ENCODE results near the gene FNDC3A. TPM values are rescaled to one million over a fixed set of nuclear protein-coding genes. Genes with fewer than 3 reads are reported as not detected.
A peak's percentile ranks its signal among the peaks of the same experiment; 100 is the strongest.
"Not testable (repeated sequence)": the region's sequence is repeated elsewhere in the genome, so short reads cannot be mapped to it uniquely, and the experiment has no call there.

Gene FNDC3A
- total and polyA plus RNA-seq, 4 donors = 25.2 to 89.5 (median 32.1) TPM

- H3K4me1 ChIP-seq (ENCODE audit: control insufficient read depth in 4 of 4, insufficient read depth in 4 of 4, low read length in 3 of 4) = peaks cover 0 to 39% (median 25%) of the 10 kb centered on the region in 4 donors
- peak overlapping the region; percentile 28 to 29 for H3K27ac ChIP-seq (ENCODE audit: low read depth in 1 of 2, low read length in 2 of 2)
- H3K27me3 ChIP-seq (ENCODE audit: control insufficient read depth in 4 of 4, insufficient read depth in 4 of 4, low read length in 3 of 4) = no peaks in the 10 kb centered on the region
Measured at GRCh38 chr13:49112782-49113525, 137.2 kb downstream of the FNDC3A start.

GRCh38 chr13:49113526-49114286 lies 138.0 kb downstream of the FNDC3A start:
- no peak for DNase-seq (ENCODE audit: low spot score)
- H3K27ac ChIP-seq (ENCODE audit: low read depth in 1 of 2, low read length in 2 of 2) = peak overlapping the region; percentile 28 to 29
- H3K9ac ChIP-seq (ENCODE audit: low read depth in 1 of 2, low read length in 2 of 2) = peak overlapping the region; percentile 14 to 16
- no peaks in the 10 kb centered on the region for H3K27me3 ChIP-seq (ENCODE audit: control insufficient read depth in 4 of 4, insufficient read depth in 4 of 4, low read length in 3 of 4)
- 6% methylated on average over 1 of the region's 1 CpG for WGBS
- peaks cover 0 to 39% (median 25%) of the 10 kb centered on the region in 4 donors for H3K4me1 ChIP-seq (ENCODE audit: control insufficient read depth in 4 of 4, insufficient read depth in 4 of 4, low read length in 3 of 4)
- no peaks in the 10 kb centered on the region for H3K9me3 ChIP-seq (ENCODE audit: control insufficient read depth in 4 of 4, low read length in 3 of 4)
- TF ChIP-seq GABPA (IDR thresholded peaks at IDR 0.05 in 1 of 2, conservative IDR thresholded peaks at IDR 0.05 in 1 of 2) (no peak), RXRA (IDR thresholded peaks at IDR 0.05) (no peak), JUND (IDR thresholded peaks at IDR 0.05) (peak in 1 of 2 donors; percentile 17)
- no peak overlapping the region for H3K4me3 ChIP-seq (ENCODE audit: low read depth in 1 of 3, low read length in 3 of 3)
- peaks cover 3 to 28% (median 21%) of the 10 kb centered on the region in 4 donors for H3K36me3 ChIP-seq (ENCODE audit: control insufficient read depth in 4 of 4, insufficient read depth in 3 of 4, low read depth in 1 of 4, low read length in 3 of 4)

More at GRCh38 chr13:49112782-49113525, 137.2 kb downstream of the FNDC3A start:
- Histone ChIP-seq H3K9ac (ENCODE audit: low read depth in 1 of 2, low read length in 2 of 2) (peak overlapping the region in 1 of 2 donors; percentile 54), H3K4me3 (ENCODE audit: low read depth in 1 of 3, low read length in 3 of 3) (peak overlapping the region in 1 of 3 donors; percentile 25), H3K9me3 (ENCODE audit: control insufficient read depth in 4 of 4, low read length in 3 of 4) (no peaks in the 10 kb centered on the region), H3K36me3 (ENCODE audit: control insufficient read depth in 4 of 4, insufficient read depth in 3 of 4, low read depth in 1 of 4, low read length in 3 of 4) (peaks cover 0 to 22% (median 17%) of the 10 kb centered on the region in 4 donors)
- WGBS = 41% methylated on average over 5 of the region's 5 CpGs
- DNase-seq (ENCODE audit: low spot score) = no peak
- TF ChIP-seq SP1 (IDR thresholded peaks at IDR 0.05) (no peak), NR2F2 (IDR thresholded peaks at IDR 0.05) (no peak)
- TF ChIP-seq, protein P1, sequence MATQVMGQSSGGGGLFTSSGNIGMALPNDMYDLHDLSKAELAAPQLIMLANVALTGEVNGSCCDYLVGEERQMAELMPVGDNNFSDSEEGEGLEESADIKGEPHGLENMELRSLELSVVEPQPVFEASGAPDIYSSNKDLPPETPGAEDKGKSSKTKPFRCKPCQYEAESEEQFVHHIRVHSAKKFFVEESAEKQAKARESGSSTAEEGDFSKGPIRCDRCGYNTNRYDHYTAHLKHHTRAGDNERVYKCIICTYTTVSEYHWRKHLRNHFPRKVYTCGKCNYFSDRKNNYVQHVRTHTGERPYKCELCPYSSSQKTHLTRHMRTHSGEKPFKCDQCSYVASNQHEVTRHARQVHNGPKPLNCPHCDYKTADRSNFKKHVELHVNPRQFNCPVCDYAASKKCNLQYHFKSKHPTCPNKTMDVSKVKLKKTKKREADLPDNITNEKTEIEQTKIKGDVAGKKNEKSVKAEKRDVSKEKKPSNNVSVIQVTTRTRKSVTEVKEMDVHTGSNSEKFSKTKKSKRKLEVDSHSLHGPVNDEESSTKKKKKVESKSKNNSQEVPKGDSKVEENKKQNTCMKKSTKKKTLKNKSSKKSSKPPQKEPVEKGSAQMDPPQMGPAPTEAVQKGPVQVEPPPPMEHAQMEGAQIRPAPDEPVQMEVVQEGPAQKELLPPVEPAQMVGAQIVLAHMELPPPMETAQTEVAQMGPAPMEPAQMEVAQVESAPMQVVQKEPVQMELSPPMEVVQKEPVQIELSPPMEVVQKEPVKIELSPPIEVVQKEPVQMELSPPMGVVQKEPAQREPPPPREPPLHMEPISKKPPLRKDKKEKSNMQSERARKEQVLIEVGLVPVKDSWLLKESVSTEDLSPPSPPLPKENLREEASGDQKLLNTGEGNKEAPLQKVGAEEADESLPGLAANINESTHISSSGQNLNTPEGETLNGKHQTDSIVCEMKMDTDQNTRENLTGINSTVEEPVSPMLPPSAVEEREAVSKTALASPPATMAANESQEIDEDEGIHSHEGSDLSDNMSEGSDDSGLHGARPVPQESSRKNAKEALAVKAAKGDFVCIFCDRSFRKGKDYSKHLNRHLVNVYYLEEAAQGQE (IDR thresholded peaks at IDR 0.05) = no peak

GRCh38 chr13:49116873-49117272 lies 141.2 kb downstream of the FNDC3A start:
- Histone ChIP-seq H3K36me3 (ENCODE audit: control insufficient read depth in 4 of 4, insufficient read depth in 3 of 4, low read depth in 1 of 4, low read length in 3 of 4) (peaks cover 9 to 37% (median 26%) of the 10 kb centered on the region in 4 donors), H3K4me1 (ENCODE audit: control insufficient read depth in 4 of 4, insufficient read depth in 4 of 4, low read length in 3 of 4) (peaks cover 0 to 21% (median 18%) of the 10 kb centered on the region in 4 donors), H3K27me3 (ENCODE audit: control insufficient read depth in 4 of 4, insufficient read depth in 4 of 4, low read length in 3 of 4) (no peaks in the 10 kb centered on the region), H3K9me3 (ENCODE audit: control insufficient read depth in 4 of 4, low read length in 3 of 4) (no peaks in the 10 kb centered on the region), H3K27ac (ENCODE audit: low read depth in 1 of 2, low read length in 2 of 2) (no peak overlapping the region), H3K9ac (ENCODE audit: low read depth in 1 of 2, low read length in 2 of 2) (no peak overlapping the region), H3K4me3 (ENCODE audit: low read depth in 1 of 3, low read length in 3 of 3) (no peak overlapping the region)
- TF ChIP-seq NR2F2 (IDR thresholded peaks at IDR 0.05) = no peak
- no peak for DNase-seq (ENCODE audit: low spot score)
- 86% methylated on average over 2 of the region's 2 CpGs for WGBS

DNA sequence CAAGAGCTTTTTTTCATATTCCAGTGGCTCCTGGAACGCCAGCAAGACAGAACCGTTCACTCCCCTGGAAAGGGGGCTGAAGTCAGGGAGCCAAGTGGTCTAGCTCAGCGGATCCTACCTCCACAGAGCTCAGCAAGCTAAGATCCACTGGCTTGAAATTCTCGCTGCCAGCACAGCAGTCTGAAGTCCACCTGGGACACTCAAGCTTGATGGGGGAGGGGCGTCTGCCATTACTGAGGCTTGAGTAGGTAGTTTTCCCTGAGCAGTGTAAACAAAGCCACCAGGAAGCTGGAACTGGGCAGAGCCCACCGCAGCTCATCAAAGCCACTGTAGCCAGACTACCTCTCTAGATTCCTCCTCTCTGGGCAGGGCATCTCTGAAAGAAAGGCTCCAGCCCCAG lies 142.7 kb downstream of the FNDC3A start:
- H3K27ac ChIP-seq (ENCODE audit: low read depth in 1 of 2, low read length in 2 of 2); H3K4me3 ChIP-seq (ENCODE audit: low read depth in 1 of 3, low read length in 3 of 3); H3K4me1 ChIP-seq (ENCODE audit: control insufficient read depth in 4 of 4, insufficient read depth in 4 of 4, low read length in 3 of 4); DNase-seq (ENCODE audit: low spot score); H3K9me3 ChIP-seq (ENCODE audit: control insufficient read depth in 4 of 4, low read length in 3 of 4); H3K9ac ChIP-seq (ENCODE audit: low read depth in 1 of 2, low read length in 2 of 2); H3K27me3 ChIP-seq (ENCODE audit: control insufficient read depth in 4 of 4, insufficient read depth in 4 of 4, low read length in 3 of 4): not testable (repeated sequence)
- WGBS = 91% methylated on average over 6 of the region's 6 CpGs
- peaks cover 9 to 37% (median 26%) of the 10 kb centered on the region in 4 donors for H3K36me3 ChIP-seq (ENCODE audit: control insufficient read depth in 4 of 4, insufficient read depth in 3 of 4, low read depth in 1 of 4, low read length in 3 of 4)
- peak in 1 of 2 donors; percentile 24 for TF ChIP-seq HNF4A (conservative IDR thresholded peaks at IDR 0.05)
